NCI-H1105 (cell line): ENCODE measurements around the gene PLEKHO1.

ENCODE experiments used
- DNase-seq: peaks from one replicate; lab custom pipeline; 2025; lab: John Stamatoyannopoulos, UW

Gene PLEKHO1

GRCh38 chr1:150150133-150151021 is 661 bp downstream of the PLEKHO1 start:
- peak; percentile 31 for DNase-seq

GRCh38 chr1:150151291-150152181 is 1.8 kb downstream of the PLEKHO1 start:
- DNase-seq = no peak

- no peak for DNase-seq
Observed at GRCh38 chr1:150152182-150152536, 2.4 kb downstream of the PLEKHO1 start.

- no peak for DNase-seq
Observed at GRCh38 chr1:150152772-150153456, 3.2 kb downstream of the PLEKHO1 start.

- no peak for DNase-seq
Observed at GRCh38 chr1:150154143-150154542, 4.4 kb downstream of the PLEKHO1 start.

GRCh38 chr1:150155413-150156071 is 5.8 kb downstream of the PLEKHO1 start:
- DNase-seq = no peak

GRCh38 chr1:150156868-150157603 is 7.3 kb downstream of the PLEKHO1 start:
- DNase-seq = no peak

GRCh38 chr1:150159550-150159949 is 9.8 kb downstream of the PLEKHO1 start:
- DNase-seq = no peak

GRCh38 chr1:150160964-150161621 is 11.4 kb downstream of the PLEKHO1 start:
- DNase-seq = no peak

- DNase-seq = no peak
Observed at GRCh38 chr1:150161747-150162581, 12.2 kb downstream of the PLEKHO1 start.

GRCh38 chr1:150162582-150162861 is 12.8 kb downstream of the PLEKHO1 start:
- DNase-seq = no peak

GRCh38 chr1:150162862-150163706 is 13.4 kb downstream of the PLEKHO1 start:
- peak; percentile 89 for DNase-seq

- DNase-seq = no peak
Observed at GRCh38 chr1:150164224-150164623, 14.5 kb downstream of the PLEKHO1 start.

- DNase-seq = no peak
Observed at GRCh38 chr1:150164779-150165178, 15.1 kb downstream of the PLEKHO1 start.

GRCh38 chr1:150165622-150166612 is 16.2 kb downstream of the PLEKHO1 start:
- peak; percentile 45 for DNase-seq

- peak; percentile 63 for DNase-seq
Observed at GRCh38 chr1:150168960-150169601, 19.4 kb downstream of the PLEKHO1 start.

GRCh38 chr1:150171801-150172200 is 22.1 kb downstream of the PLEKHO1 start:
- no peak for DNase-seq
